ENCODE measurements around the gene ACSL6. TPM values are rescaled to one million over a fixed set of nuclear protein-coding genes. Genes with fewer than 3 reads are reported as not detected.

Gene ACSL6, protein sequence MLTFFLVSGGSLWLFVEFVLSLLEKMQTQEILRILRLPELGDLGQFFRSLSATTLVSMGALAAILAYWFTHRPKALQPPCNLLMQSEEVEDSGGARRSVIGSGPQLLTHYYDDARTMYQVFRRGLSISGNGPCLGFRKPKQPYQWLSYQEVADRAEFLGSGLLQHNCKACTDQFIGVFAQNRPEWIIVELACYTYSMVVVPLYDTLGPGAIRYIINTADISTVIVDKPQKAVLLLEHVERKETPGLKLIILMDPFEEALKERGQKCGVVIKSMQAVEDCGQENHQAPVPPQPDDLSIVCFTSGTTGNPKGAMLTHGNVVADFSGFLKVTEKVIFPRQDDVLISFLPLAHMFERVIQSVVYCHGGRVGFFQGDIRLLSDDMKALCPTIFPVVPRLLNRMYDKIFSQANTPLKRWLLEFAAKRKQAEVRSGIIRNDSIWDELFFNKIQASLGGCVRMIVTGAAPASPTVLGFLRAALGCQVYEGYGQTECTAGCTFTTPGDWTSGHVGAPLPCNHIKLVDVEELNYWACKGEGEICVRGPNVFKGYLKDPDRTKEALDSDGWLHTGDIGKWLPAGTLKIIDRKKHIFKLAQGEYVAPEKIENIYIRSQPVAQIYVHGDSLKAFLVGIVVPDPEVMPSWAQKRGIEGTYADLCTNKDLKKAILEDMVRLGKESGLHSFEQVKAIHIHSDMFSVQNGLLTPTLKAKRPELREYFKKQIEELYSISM
- polyA plus RNA-seq, result 86.4 and 90.7 TPM in 2 replicates

DNA sequence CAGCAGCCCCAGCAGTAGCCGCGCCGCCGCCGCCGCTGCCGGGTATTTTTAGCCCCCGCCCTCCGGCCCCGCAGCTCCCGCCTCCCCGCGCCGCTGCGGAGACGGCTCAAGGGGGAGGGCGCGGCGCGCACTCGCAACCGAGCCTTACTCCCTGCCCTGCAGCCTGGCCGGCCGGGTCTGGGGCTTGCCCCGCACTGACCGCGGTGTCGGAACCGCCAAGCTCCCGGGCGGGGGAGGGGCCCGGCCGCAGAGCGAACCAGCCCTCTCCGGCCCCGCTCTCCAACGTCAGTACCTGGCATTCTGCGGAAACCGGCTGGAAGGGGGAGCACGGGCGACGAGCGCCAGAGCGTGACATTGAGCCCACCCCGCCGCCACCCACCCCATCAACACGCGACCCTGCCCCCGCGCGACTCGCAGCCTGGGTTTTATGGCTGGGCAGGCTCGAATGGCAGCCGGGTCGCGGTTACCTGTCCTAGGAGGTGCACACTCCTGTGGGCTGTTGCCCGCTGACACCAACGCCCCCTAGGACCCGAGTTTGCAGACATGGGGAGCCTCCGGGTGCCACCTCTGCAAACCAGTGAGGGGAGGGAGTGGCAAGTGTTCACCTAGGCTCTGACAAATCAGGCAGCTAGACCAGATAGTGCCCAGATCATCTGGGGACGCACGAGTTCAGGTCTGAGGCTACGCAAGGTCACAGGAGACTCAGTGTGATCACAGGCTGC, at the start of gene ACSL6:
ACSL6 (minus strand) TSS at position 37 of the 722 bp plus-strand sequence. CDS start 105 bp downstream, outside the sequence.

DNA sequence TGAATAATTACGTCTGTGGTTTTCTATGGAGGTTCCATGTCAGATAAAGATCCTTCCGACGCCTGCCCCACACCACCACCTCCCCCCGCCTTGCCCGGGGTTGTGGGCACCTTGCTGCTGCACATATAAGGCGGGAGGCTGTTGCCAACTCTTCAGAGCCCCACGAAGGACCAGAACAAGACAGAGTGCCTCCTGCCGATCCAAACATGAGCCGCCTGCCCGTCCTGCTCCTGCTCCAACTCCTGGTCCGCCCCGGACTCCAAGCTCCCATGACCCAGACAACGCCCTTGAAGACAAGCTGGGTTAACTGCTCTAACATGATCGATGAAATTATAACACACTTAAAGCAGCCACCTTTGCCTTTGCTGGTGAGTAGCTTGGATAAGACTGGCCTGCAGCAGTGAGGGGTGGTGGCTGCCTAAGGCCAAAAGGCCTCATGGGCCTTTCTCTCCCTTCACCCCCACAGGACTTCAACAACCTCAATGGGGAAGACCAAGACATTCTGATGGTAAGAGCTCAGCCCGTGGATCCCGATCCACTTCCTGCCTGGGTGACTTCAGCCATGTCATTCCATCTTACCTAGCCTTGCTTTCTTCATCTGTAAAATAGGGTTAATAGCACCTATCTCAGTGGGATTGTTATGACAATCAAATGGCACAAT, 49.2 kb upstream of the ACSL6 start, which contains the start of gene IL3:
IL3 (plus strand) TSS at position 155 of the 661 bp plus-strand sequence; CDS start at position 207, 52 bp downstream.

DNA sequence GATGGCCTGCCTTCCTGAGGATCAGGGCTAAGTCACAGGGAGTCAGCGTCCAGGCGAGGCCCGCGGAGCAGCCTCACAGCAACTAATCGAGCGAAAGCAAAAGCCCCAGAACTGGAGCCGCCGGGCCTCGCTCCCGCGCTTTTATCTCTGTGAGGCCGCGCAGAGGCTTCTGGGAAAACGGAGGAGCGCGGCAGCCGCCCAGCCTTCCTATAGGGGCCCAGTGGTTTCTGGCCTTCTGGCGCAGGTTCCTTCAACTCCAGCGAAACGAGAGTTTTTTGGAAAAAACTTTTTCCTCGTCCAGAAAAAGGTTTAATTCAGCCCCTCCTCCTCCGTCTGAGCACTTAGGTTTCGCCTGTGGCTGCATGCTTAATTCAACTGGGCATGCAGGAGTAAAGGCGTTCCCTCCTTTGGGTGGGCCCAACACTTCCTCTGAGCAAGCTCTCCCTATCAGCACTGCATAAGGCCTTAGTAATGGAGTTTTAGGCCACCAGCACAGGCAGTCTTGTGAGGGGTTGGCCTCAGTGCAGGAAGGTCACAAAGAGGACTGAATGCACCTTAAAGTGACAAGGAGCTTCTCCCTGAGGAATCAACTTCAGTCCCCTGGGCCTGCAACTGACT, 65.8 kb downstream of the ACSL6 start, which contains the start of gene MEIKIN:
MEIKIN (minus strand) TSS at position 113 of the 618 bp plus-strand sequence. CDS start 158 bp downstream, outside the sequence.

Other genes with a start within 250 kb of the ACSL6 start
- gene FNIP1, start 214.6 kb downstream of the ACSL6 start, polyA plus RNA-seq, result 19.7 and 23.5 TPM in 2 replicates
- gene MEIKIN, start 66.0 kb downstream of the ACSL6 start, polyA plus RNA-seq, result 0.85 and 1.3 TPM in 2 replicates
- gene IL3, start 49.0 kb upstream of the ACSL6 start, polyA plus RNA-seq, result not detected in 2 replicates
- not detected in 2 replicates for gene CSF2, start 62.1 kb upstream of the ACSL6 start, polyA plus RNA-seq
- gene P4HA2, start 216.2 kb upstream of the ACSL6 start, polyA plus RNA-seq, result 3.4 and 9.4 TPM in 2 replicates
- not detected in 2 replicates for gene PDLIM4, start 246.0 kb upstream of the ACSL6 start, polyA plus RNA-seq

Measured in Purkinje cell (primary cell).